GM23338 (cell line): ENCODE data around the gene KCTD3.

Source experiments
- CREB1 ChIP-seq: fragments of 250-450 bp; sonication (Bioruptor Pico); IDR thresholded peaks from 2 replicates; pipeline ENCODE4 v1.5.0; 2020; ENCODE audit warnings: low read depth, mild to moderate bottlenecking, moderate library complexity
- EZH2 ChIP-seq: fragments of 200-600 bp; sonication (generic); IDR thresholded peaks from one replicate; pipeline ENCODE4 v1.8.0; 2017; ENCODE audit warnings: antibody characterized with exemption, mild to moderate bottlenecking, low read depth; ENCODE audit not compliant: unreplicated experiment
- EZH2phosphoT487 ChIP-seq: fragments of 200-600 bp; sonication (generic); IDR thresholded peaks from one replicate; pipeline ENCODE4 v1.8.1; 2018; ENCODE audit warnings: antibody characterized with exemption; ENCODE audit not compliant: unreplicated experiment
- JUNB ChIP-seq: IDR thresholded peaks from one replicate; pipeline ENCODE4 v1.6.1; 2016; ENCODE audit warnings: antibody characterized with exemption; ENCODE audit not compliant: unreplicated experiment
- NANOG ChIP-seq: IDR thresholded peaks from 2 replicates; pipeline ENCODE4 v1.6.1; 2016; ENCODE audit warnings: antibody characterized with exemption, borderline replicate concordance
- POLR2AphosphoS5 ChIP-seq: IDR thresholded peaks from 2 replicates; pipeline ENCODE4 v1.6.1; 2016; ENCODE audit warnings: antibody characterized with exemption, low read depth
- STAT1 ChIP-seq: IDR thresholded peaks from one replicate; pipeline ENCODE4 v1.6.1; 2016; ENCODE audit warnings: antibody characterized with exemption; ENCODE audit not compliant: unreplicated experiment
- ZNF114 ChIP-seq: fragments of 250-450 bp; sonication (Bioruptor Pico); IDR thresholded peaks from 2 replicates; pipeline ENCODE4 v1.5.0; 2020; ENCODE audit warnings: mild to moderate bottlenecking, moderate library complexity
- ZNF331 ChIP-seq: fragments of 250-450 bp; sonication (Bioruptor Pico); IDR thresholded peaks from 2 replicates; pipeline ENCODE4 v1.5.0; 2020; ENCODE audit warnings: low read depth, mild to moderate bottlenecking, moderate library complexity
- TF ChIP-seq, protein P1 (sequence below), 2 experiments: fragments of 200-600 bp in 1 of 2; sonication (generic) in 1 of 2; conservative IDR thresholded peaks; 2 replicates each; pipeline versions ENCODE4 v1.5.1 to v1.6.1; 2016 to 2017; ENCODE audit warnings: antibody characterized with exemption in 2 of 2, low read depth in 2 of 2, mild to moderate bottlenecking in 2 of 2, moderate library complexity in 1 of 2
- TF ChIP-seq, protein P2 (sequence below): IDR thresholded peaks from one replicate; pipeline ENCODE4 v1.6.1; 2018; ENCODE audit warnings: antibody characterized with exemption; ENCODE audit not compliant: unreplicated experiment
- TF ChIP-seq, protein P3 (sequence below): IDR thresholded peaks from 2 replicates; pipeline ENCODE4 v1.6.1; 2016; ENCODE audit warnings: antibody characterized with exemption

DNA sequence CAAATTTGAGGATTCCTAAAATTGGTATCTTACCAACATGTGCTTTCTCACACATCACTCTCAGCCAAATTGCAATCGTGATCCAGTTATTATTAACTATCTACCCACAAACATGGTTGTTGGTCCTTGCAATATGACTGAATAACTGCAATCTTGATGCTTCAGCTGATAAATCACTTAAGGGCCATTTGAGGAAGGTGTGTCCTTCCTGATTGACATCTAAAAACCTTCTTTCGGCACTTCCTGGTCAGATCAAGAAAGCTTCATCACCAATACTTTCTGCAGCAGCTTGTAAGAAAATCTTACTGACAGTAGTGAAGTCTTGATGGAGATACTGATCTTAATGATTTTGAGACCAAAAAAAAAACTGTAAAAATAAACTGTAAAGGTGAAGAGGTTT lies 48.5 kb upstream of the KCTD3 start:
- TF ChIP-seq, protein P1, sequence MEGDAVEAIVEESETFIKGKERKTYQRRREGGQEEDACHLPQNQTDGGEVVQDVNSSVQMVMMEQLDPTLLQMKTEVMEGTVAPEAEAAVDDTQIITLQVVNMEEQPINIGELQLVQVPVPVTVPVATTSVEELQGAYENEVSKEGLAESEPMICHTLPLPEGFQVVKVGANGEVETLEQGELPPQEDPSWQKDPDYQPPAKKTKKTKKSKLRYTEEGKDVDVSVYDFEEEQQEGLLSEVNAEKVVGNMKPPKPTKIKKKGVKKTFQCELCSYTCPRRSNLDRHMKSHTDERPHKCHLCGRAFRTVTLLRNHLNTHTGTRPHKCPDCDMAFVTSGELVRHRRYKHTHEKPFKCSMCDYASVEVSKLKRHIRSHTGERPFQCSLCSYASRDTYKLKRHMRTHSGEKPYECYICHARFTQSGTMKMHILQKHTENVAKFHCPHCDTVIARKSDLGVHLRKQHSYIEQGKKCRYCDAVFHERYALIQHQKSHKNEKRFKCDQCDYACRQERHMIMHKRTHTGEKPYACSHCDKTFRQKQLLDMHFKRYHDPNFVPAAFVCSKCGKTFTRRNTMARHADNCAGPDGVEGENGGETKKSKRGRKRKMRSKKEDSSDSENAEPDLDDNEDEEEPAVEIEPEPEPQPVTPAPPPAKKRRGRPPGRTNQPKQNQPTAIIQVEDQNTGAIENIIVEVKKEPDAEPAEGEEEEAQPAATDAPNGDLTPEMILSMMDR (conservative IDR thresholded peaks at IDR 0.05; ENCODE audit: low read depth in 2 of 2): no peak
- TF ChIP-seq POLR2AphosphoS5 (no peak), EZH2 (no peak), EZH2phosphoT487 (no peak), JUNB (no peak), NANOG (no peak), CREB1 (CRISPR knock-in tag) (no peak), STAT1 (no peak), ZNF114 (CRISPR knock-in tag) (no peak), ZNF331 (CRISPR knock-in tag) (no peak)
- TF ChIP-seq, protein P2, sequence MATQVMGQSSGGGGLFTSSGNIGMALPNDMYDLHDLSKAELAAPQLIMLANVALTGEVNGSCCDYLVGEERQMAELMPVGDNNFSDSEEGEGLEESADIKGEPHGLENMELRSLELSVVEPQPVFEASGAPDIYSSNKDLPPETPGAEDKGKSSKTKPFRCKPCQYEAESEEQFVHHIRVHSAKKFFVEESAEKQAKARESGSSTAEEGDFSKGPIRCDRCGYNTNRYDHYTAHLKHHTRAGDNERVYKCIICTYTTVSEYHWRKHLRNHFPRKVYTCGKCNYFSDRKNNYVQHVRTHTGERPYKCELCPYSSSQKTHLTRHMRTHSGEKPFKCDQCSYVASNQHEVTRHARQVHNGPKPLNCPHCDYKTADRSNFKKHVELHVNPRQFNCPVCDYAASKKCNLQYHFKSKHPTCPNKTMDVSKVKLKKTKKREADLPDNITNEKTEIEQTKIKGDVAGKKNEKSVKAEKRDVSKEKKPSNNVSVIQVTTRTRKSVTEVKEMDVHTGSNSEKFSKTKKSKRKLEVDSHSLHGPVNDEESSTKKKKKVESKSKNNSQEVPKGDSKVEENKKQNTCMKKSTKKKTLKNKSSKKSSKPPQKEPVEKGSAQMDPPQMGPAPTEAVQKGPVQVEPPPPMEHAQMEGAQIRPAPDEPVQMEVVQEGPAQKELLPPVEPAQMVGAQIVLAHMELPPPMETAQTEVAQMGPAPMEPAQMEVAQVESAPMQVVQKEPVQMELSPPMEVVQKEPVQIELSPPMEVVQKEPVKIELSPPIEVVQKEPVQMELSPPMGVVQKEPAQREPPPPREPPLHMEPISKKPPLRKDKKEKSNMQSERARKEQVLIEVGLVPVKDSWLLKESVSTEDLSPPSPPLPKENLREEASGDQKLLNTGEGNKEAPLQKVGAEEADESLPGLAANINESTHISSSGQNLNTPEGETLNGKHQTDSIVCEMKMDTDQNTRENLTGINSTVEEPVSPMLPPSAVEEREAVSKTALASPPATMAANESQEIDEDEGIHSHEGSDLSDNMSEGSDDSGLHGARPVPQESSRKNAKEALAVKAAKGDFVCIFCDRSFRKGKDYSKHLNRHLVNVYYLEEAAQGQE: no peak
- TF ChIP-seq, protein P3, sequence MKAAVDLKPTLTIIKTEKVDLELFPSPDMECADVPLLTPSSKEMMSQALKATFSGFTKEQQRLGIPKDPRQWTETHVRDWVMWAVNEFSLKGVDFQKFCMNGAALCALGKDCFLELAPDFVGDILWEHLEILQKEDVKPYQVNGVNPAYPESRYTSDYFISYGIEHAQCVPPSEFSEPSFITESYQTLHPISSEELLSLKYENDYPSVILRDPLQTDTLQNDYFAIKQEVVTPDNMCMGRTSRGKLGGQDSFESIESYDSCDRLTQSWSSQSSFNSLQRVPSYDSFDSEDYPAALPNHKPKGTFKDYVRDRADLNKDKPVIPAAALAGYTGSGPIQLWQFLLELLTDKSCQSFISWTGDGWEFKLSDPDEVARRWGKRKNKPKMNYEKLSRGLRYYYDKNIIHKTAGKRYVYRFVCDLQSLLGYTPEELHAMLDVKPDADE: no peak
